HEK293T (cell line): ENCODE data around the gene SMPDL3B.

Experiments
- PKNOX1 ChIP-seq: fragments of 450-650 bp; IDR thresholded peaks from 2 replicates; pipeline ENCODE4 v1.6.1; 2016
- SP1 ChIP-seq: fragments of 450-650 bp; IDR thresholded peaks from 2 replicates; pipeline ENCODE4 v1.6.1; 2017
- SUZ12 ChIP-seq: fragments of 450-650 bp; IDR thresholded peaks from 2 replicates; pipeline ENCODE4 v1.6.1; 2016; ENCODE audit warnings: mild to moderate bottlenecking
- TARDBP ChIP-seq: fragments of 450-650 bp; IDR thresholded peaks from 2 replicates; pipeline ENCODE4 v1.6.1; 2016

- TF ChIP-seq TARDBP = no peak
- no peak for TF ChIP-seq PKNOX1
- TF ChIP-seq SP1 = no peak
- no peak for TF ChIP-seq SUZ12
These were observed 921 bp downstream of the SMPDL3B start for GRCh38 chr1:27935721-27936120.
